Breast epithelium (tissue), 3 donors: ENCODE data around the gene CLDN15.

Source experiments
- POLR2A ChIP-seq: fragments of 450-650 bp; IDR thresholded peaks from one replicate; pipeline ENCODE4 v1.6.1; 2016; ENCODE audit warnings: antibody characterized with exemption, mild to moderate bottlenecking, moderate library complexity
- POLR2AphosphoS5 ChIP-seq, 3 donors: sonication (generic); formaldehyde crosslinking; IDR thresholded peaks; one replicate each; pipeline ENCODE4 v1.6.1; 2017; ENCODE audit warnings: antibody characterized with exemption in 3 of 3
- TF ChIP-seq, protein P1 (sequence below), 3 donors: fragments of 450-650 bp; IDR thresholded peaks; one replicate each; pipeline ENCODE4 v1.5.1; 2016 to 2017; ENCODE audit warnings: antibody characterized with exemption in 3 of 3, mild to moderate bottlenecking in 3 of 3, moderate library complexity in 3 of 3

GRCh38 chr7:101273206-101273605 lies 35.6 kb upstream of the CLDN15 start:
- TF ChIP-seq, protein P1, sequence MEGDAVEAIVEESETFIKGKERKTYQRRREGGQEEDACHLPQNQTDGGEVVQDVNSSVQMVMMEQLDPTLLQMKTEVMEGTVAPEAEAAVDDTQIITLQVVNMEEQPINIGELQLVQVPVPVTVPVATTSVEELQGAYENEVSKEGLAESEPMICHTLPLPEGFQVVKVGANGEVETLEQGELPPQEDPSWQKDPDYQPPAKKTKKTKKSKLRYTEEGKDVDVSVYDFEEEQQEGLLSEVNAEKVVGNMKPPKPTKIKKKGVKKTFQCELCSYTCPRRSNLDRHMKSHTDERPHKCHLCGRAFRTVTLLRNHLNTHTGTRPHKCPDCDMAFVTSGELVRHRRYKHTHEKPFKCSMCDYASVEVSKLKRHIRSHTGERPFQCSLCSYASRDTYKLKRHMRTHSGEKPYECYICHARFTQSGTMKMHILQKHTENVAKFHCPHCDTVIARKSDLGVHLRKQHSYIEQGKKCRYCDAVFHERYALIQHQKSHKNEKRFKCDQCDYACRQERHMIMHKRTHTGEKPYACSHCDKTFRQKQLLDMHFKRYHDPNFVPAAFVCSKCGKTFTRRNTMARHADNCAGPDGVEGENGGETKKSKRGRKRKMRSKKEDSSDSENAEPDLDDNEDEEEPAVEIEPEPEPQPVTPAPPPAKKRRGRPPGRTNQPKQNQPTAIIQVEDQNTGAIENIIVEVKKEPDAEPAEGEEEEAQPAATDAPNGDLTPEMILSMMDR (IDR thresholded peaks at IDR 0.05): no peak
- TF ChIP-seq POLR2A: no peak
- TF ChIP-seq POLR2AphosphoS5 (IDR thresholded peaks at IDR 0.05): no peak
